Vagina (tissue), 2 donors: ENCODE results near the gene RHOT1. TPM values are rescaled to one million over a fixed set of nuclear protein-coding genes. Genes with fewer than 3 reads are reported as not detected.
"Not testable (repeated sequence)": the region's sequence is repeated elsewhere in the genome, so short reads cannot be mapped to it uniquely, and the experiment has no call there.

Experiments
- DNase-seq, 2 donors: peaks; one replicate each; pipeline ENCODE4 v3.0.0-alpha.2; 2017; ENCODE audit errors: extremely low spot score in 2 of 2
- H3K27ac ChIP-seq: fragments of 200-600 bp; sonication (generic); one replicate; pipeline ENCODE4 v1.5.1; 2019
- H3K27me3 ChIP-seq: fragments of 200-600 bp; sonication (generic); one replicate; pipeline ENCODE4 v1.5.1; 2019
- H3K36me3 ChIP-seq, 2 donors: fragments of 200-600 bp; sonication (generic); one replicate each; pipeline ENCODE4 v1.5.1; 2017 to 2019
- H3K4me1 ChIP-seq: fragments of 200-600 bp; sonication (generic); one replicate; pipeline ENCODE4 v1.5.1; 2019
- H3K4me3 ChIP-seq, 2 donors: fragments of 200-600 bp; sonication (generic); 1 replicate in 1 of 2; 2 replicates in 1 of 2; pipeline ENCODE4 v1.5.1; 2016 to 2019
- H3K9me3 ChIP-seq: fragments of 200-600 bp; sonication (generic); one replicate; pipeline ENCODE4 v1.5.1; 2019
- CTCF ChIP-seq, 3 experiments: fragments of 450-650 bp in 2 of 3; fragments of 200-600 bp in 1 of 3; sonication (generic) in 1 of 3; IDR thresholded peaks; one replicate each; pipeline ENCODE4 v1.5.1; 2017 to 2019; ENCODE audit warnings: antibody characterized with exemption in 3 of 3, mild to moderate bottlenecking in 2 of 3, moderate library complexity in 2 of 3
- POLR2A ChIP-seq, 2 donors: fragments of 450-650 bp; IDR thresholded peaks; one replicate each; pipeline ENCODE4 v1.6.1; 2017; ENCODE audit warnings: antibody characterized with exemption in 2 of 2, mild to moderate bottlenecking in 2 of 2, moderate library complexity in 2 of 2
- POLR2AphosphoS5 ChIP-seq, 2 donors: sonication (generic); formaldehyde crosslinking; IDR thresholded peaks; one replicate each; pipeline ENCODE4 v1.9.0; 2017; ENCODE audit warnings: antibody characterized with exemption in 2 of 2, mild to moderate bottlenecking in 2 of 2, low read depth in 1 of 2; ENCODE audit not compliant: insufficient read depth in 1 of 2
- intact Hi-C: fragments of 100-400 bp; cut with DNase I; formaldehyde crosslinking; loops from one replicate; pipeline ENCODE4 v1.15.1; 2023
- total RNA-seq: library from RNA; depleted of rRNA; stranded (reverse); fragments of >200 nt; gene quantifications from one replicate; pipeline ENCODE4 v1.2.3, GENCODE V29; 2016

RHOT1 gene
- total RNA-seq, 1 donor from 2014 or later, result 46.2 TPM

- TF ChIP-seq POLR2A (IDR thresholded peaks at IDR 0.05) (no peak), CTCF (IDR thresholded peaks at IDR 0.05) (no peak), POLR2AphosphoS5 (IDR thresholded peaks at IDR 0.05; ENCODE audit: insufficient read depth in 1 of 2, low read depth in 1 of 2) (no peak)
- Histone ChIP-seq H3K27me3 (no peaks in the 10 kb centered on the region), H3K27ac (no peak overlapping the region), H3K9me3 (no peaks in the 10 kb centered on the region), H3K4me1 (no peaks in the 10 kb centered on the region), H3K36me3 (peaks cover 0 to 46% of the 10 kb centered on the region in 2 donors), H3K4me3 (no peak overlapping the region)
- intact Hi-C loops, result no loop called here
- DNase-seq, result no peak
These were observed 32.6 kb downstream of the RHOT1 start for GRCh38 chr17:32174889-32175288.

- H3K27me3 ChIP-seq, H3K27ac ChIP-seq, H3K4me3 ChIP-seq, H3K9me3 ChIP-seq, intact Hi-C loops, H3K4me1 ChIP-seq, DNase-seq: not testable (repeated sequence)
- peaks cover 0 to 51% of the 10 kb centered on the region in 2 donors for H3K36me3 ChIP-seq
These were observed 36.4 kb downstream of the RHOT1 start for GRCh38 chr17:32178679-32179078.

GRCh38 chr17:32179103-32179502, 36.8 kb downstream of the RHOT1 start:
- H3K27me3 ChIP-seq, H3K27ac ChIP-seq, DNase-seq, intact Hi-C loops, H3K9me3 ChIP-seq, H3K4me3 ChIP-seq, H3K4me1 ChIP-seq: not testable (repeated sequence)
- peaks cover 0 to 52% of the 10 kb centered on the region in 2 donors for H3K36me3 ChIP-seq

DNA sequence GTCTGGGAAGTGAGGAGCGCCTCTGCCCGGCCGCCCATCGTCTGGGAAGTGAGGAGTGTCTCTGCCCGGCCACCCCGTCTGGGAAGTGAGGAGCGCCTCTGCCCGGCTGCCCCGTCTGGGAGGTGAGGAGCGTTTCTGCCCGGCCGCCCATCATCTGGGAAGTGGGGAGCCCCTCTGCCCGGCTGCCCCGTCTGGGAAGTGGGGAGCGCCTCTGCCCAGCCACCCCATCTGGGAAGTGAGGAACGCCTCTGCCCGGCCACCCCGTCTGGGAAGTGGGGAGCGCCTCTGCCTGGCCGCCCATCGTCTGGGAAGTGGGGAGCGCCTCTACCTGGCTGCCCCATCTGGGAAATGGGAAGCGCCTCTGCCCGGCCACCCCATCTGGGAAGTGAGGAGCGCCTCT, 37.2 kb downstream of the RHOT1 start:
- not testable (repeated sequence) for DNase-seq

DNA sequence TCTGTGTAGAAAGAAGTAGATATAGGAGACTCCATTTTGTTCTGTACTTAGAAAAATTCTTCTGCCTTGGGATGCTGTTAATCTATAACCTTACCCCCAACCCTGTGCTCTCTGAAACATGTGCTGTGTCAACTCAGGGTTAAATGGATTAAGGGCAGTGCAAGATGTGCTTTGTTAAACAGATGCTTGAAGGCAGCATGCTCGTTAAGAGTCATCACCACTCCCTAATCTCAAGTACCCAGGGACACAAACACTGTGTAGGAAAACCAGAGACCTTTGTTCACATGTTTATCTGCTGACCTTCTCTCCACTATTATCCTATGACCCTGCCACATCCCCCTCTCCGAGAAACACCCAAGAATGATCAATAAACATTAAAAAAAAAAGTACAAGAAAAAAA, 38.0 kb downstream of the RHOT1 start:
- intact Hi-C loops, H3K27me3 ChIP-seq: not testable (repeated sequence)
- peaks cover 0 to 50% of the 10 kb centered on the region in 2 donors for H3K36me3 ChIP-seq

More for the DNA sequence above, 37.2 kb downstream of the RHOT1 start:
- H3K9me3 ChIP-seq, intact Hi-C loops, H3K4me3 ChIP-seq, H3K4me1 ChIP-seq, H3K27me3 ChIP-seq, H3K27ac ChIP-seq: not testable (repeated sequence)
- H3K36me3 ChIP-seq, result peaks cover 0 to 52% of the 10 kb centered on the region in 2 donors

DNA sequence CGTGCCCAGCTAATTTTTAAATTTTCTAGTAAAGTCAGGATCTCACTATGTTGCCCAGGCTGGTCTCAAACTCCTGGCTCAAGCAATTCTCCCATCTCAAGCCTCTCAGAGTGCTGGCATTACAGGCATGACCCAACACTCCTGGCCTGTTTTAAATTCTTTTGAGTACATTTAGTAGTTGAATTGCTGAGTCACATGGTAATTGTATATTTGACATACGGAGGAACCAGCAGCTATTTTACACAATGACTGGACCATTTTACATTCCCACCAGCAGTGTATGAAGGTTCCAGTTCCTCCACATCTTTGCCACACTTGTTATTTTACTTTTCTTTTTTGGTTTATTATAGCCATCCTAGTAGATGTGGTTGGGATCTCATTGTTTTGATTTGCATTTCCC, 43.6 kb downstream of the RHOT1 start:
- Histone ChIP-seq H3K4me1 (no peaks in the 10 kb centered on the region), H3K4me3 (no peak overlapping the region), H3K9me3 (no peaks in the 10 kb centered on the region), H3K27ac (no peak overlapping the region), H3K36me3 (peaks cover 0 to 15% of the 10 kb centered on the region in 2 donors), H3K27me3 (no peaks in the 10 kb centered on the region)
- no peak for TF ChIP-seq POLR2AphosphoS5 (IDR thresholded peaks at IDR 0.05; ENCODE audit: insufficient read depth in 1 of 2, low read depth in 1 of 2)
- TF ChIP-seq POLR2A (IDR thresholded peaks at IDR 0.05), result no peak
- no peak for TF ChIP-seq CTCF (IDR thresholded peaks at IDR 0.05)
- intact Hi-C loops, result no loop called here
- DNase-seq, result no peak

More for the DNA sequence above, 38.0 kb downstream of the RHOT1 start:
- DNase-seq, H3K27ac ChIP-seq, H3K9me3 ChIP-seq, H3K4me3 ChIP-seq, H3K4me1 ChIP-seq: not testable (repeated sequence)

GRCh38 chr17:32187271-32187670, 45.0 kb downstream of the RHOT1 start:
- peaks cover 0 to 15% of the 10 kb centered on the region in 2 donors for H3K36me3 ChIP-seq
- no peaks in the 10 kb centered on the region for H3K27me3 ChIP-seq
- intact Hi-C loops, result no loop called here
- DNase-seq, result no peak
- TF ChIP-seq POLR2AphosphoS5 (IDR thresholded peaks at IDR 0.05; ENCODE audit: insufficient read depth in 1 of 2, low read depth in 1 of 2) (no peak), CTCF (IDR thresholded peaks at IDR 0.05) (no peak), POLR2A (IDR thresholded peaks at IDR 0.05) (no peak)
- H3K4me1 ChIP-seq, result no peaks in the 10 kb centered on the region
- H3K9me3 ChIP-seq, result no peaks in the 10 kb centered on the region
- H3K27ac ChIP-seq, result no peak overlapping the region
- no peak overlapping the region for H3K4me3 ChIP-seq
